Measurements from ENCODE around the gene GFM1.

GFM1 gene

GRCh38 chr3:158701420-158702065 lies 57.2 kb downstream of the GFM1 start:
- H3K9me3 Mint-ChIP-seq (ENCODE audit: low read depth): no peaks in the 10 kb centered on the region
- peaks cover 14% of the 10 kb centered on the region for H3K36me3 Mint-ChIP-seq
- no peak overlapping the region for H3K4me3 Mint-ChIP-seq
- peaks cover 9% of the 10 kb centered on the region for H3K4me1 Mint-ChIP-seq (ENCODE audit: low read depth)
- no peaks in the 10 kb centered on the region for H3K27me3 Mint-ChIP-seq
- H3K27ac Mint-ChIP-seq: no peak overlapping the region

- Mint-ChIP-seq H3K27ac (no peak overlapping the region), H3K4me1 (ENCODE audit: low read depth) (peaks cover 9% of the 10 kb centered on the region), H3K27me3 (no peaks in the 10 kb centered on the region), H3K36me3 (peaks cover 20% of the 10 kb centered on the region), H3K9me3 (ENCODE audit: low read depth) (no peaks in the 10 kb centered on the region), H3K4me3 (no peak overlapping the region)
Observed at GRCh38 chr3:158702815-158703481, 58.6 kb downstream of the GFM1 start.

GRCh38 chr3:158703566-158703965 lies 59.2 kb downstream of the GFM1 start:
- no peak overlapping the region for H3K4me3 Mint-ChIP-seq
- peaks cover 24% of the 10 kb centered on the region for H3K36me3 Mint-ChIP-seq
- no peak overlapping the region for H3K27ac Mint-ChIP-seq
- no peaks in the 10 kb centered on the region for H3K27me3 Mint-ChIP-seq
- H3K4me1 Mint-ChIP-seq (ENCODE audit: low read depth): peaks cover 9% of the 10 kb centered on the region
- H3K9me3 Mint-ChIP-seq (ENCODE audit: low read depth): no peaks in the 10 kb centered on the region

- no peaks in the 10 kb centered on the region for H3K27me3 Mint-ChIP-seq
- peaks cover 35% of the 10 kb centered on the region for H3K36me3 Mint-ChIP-seq
Observed at GRCh38 chr3:158709666-158710083, 65.3 kb downstream of the GFM1 start.

GRCh38 chr3:158710601-158711000 lies 66.3 kb downstream of the GFM1 start:
- H3K9me3 Mint-ChIP-seq (ENCODE audit: low read depth): no peaks in the 10 kb centered on the region
- no peak overlapping the region for H3K27ac Mint-ChIP-seq
- H3K27me3 Mint-ChIP-seq: no peaks in the 10 kb centered on the region
- peaks cover 6% of the 10 kb centered on the region for H3K4me1 Mint-ChIP-seq (ENCODE audit: low read depth)
- peaks cover 35% of the 10 kb centered on the region for H3K36me3 Mint-ChIP-seq
- no peak overlapping the region for H3K4me3 Mint-ChIP-seq

More at GRCh38 chr3:158709666-158710083, 65.3 kb downstream of the GFM1 start:
- no peak overlapping the region for H3K27ac Mint-ChIP-seq
- peaks cover 6% of the 10 kb centered on the region for H3K4me1 Mint-ChIP-seq (ENCODE audit: low read depth)
- H3K9me3 Mint-ChIP-seq (ENCODE audit: low read depth): no peaks in the 10 kb centered on the region
- H3K4me3 Mint-ChIP-seq: no peak overlapping the region

GRCh38 chr3:158711886-158712285 lies 67.6 kb downstream of the GFM1 start:
- Mint-ChIP-seq H3K4me1 (ENCODE audit: low read depth) (peaks cover 6% of the 10 kb centered on the region), H3K27me3 (no peaks in the 10 kb centered on the region), H3K9me3 (ENCODE audit: low read depth) (no peaks in the 10 kb centered on the region), H3K4me3 (no peak overlapping the region), H3K27ac (no peak overlapping the region), H3K36me3 (peaks cover 31% of the 10 kb centered on the region)

GRCh38 chr3:158712443-158712842 lies 68.1 kb downstream of the GFM1 start:
- Mint-ChIP-seq H3K36me3 (peaks cover 27% of the 10 kb centered on the region), H3K4me1 (ENCODE audit: low read depth) (peaks cover 6% of the 10 kb centered on the region), H3K9me3 (ENCODE audit: low read depth) (no peaks in the 10 kb centered on the region), H3K27me3 (no peaks in the 10 kb centered on the region), H3K4me3 (no peak overlapping the region), H3K27ac (no peak overlapping the region)

GRCh38 chr3:158713094-158713499 lies 68.8 kb downstream of the GFM1 start:
- Mint-ChIP-seq H3K9me3 (ENCODE audit: low read depth) (no peaks in the 10 kb centered on the region), H3K4me3 (no peak overlapping the region), H3K27me3 (no peaks in the 10 kb centered on the region), H3K36me3 (peaks cover 26% of the 10 kb centered on the region), H3K4me1 (ENCODE audit: low read depth) (peaks cover 6% of the 10 kb centered on the region), H3K27ac (no peak overlapping the region)

- no peaks in the 10 kb centered on the region for H3K27me3 Mint-ChIP-seq
Observed at GRCh38 chr3:158717576-158717975, 73.2 kb downstream of the GFM1 start.

GRCh38 chr3:158718490-158719170 lies 74.3 kb downstream of the GFM1 start:
- no peak overlapping the region for H3K4me3 Mint-ChIP-seq
- peaks cover 5% of the 10 kb centered on the region for H3K36me3 Mint-ChIP-seq
- H3K4me1 Mint-ChIP-seq (ENCODE audit: low read depth): peaks cover 28% of the 10 kb centered on the region
- H3K9me3 Mint-ChIP-seq (ENCODE audit: low read depth): no peaks in the 10 kb centered on the region
- no peaks in the 10 kb centered on the region for H3K27me3 Mint-ChIP-seq
- H3K27ac Mint-ChIP-seq: no peak overlapping the region

More at GRCh38 chr3:158717576-158717975, 73.2 kb downstream of the GFM1 start:
- no peak overlapping the region for H3K4me3 Mint-ChIP-seq
- no peaks in the 10 kb centered on the region for H3K9me3 Mint-ChIP-seq (ENCODE audit: low read depth)
- no peak overlapping the region for H3K27ac Mint-ChIP-seq
- H3K4me1 Mint-ChIP-seq (ENCODE audit: low read depth): peaks cover 26% of the 10 kb centered on the region
- H3K36me3 Mint-ChIP-seq: peaks cover 11% of the 10 kb centered on the region

- Mint-ChIP-seq H3K4me1 (ENCODE audit: low read depth) (peaks cover 32% of the 10 kb centered on the region), H3K4me3 (no peak overlapping the region), H3K27ac (no peak overlapping the region), H3K9me3 (ENCODE audit: low read depth) (no peaks in the 10 kb centered on the region), H3K36me3 (no peaks in the 10 kb centered on the region), H3K27me3 (no peaks in the 10 kb centered on the region)
Observed at GRCh38 chr3:158722108-158722507, 77.8 kb downstream of the GFM1 start.

GRCh38 chr3:158723991-158724390 lies 79.7 kb downstream of the GFM1 start:
- H3K9me3 Mint-ChIP-seq (ENCODE audit: low read depth): no peaks in the 10 kb centered on the region
- no peak overlapping the region for H3K4me3 Mint-ChIP-seq
- H3K27me3 Mint-ChIP-seq: no peaks in the 10 kb centered on the region
- H3K27ac Mint-ChIP-seq: no peak overlapping the region
- H3K4me1 Mint-ChIP-seq (ENCODE audit: low read depth): peaks cover 42% of the 10 kb centered on the region
- no peaks in the 10 kb centered on the region for H3K36me3 Mint-ChIP-seq

GRCh38 chr3:158725348-158726011 lies 81.2 kb downstream of the GFM1 start:
- Mint-ChIP-seq H3K36me3 (no peaks in the 10 kb centered on the region), H3K4me1 (ENCODE audit: low read depth) (peaks cover 38% of the 10 kb centered on the region), H3K4me3 (no peak overlapping the region), H3K27ac (peak overlapping the region; percentile 35), H3K27me3 (peaks cover 2% of the 10 kb centered on the region), H3K9me3 (ENCODE audit: low read depth) (no peaks in the 10 kb centered on the region)

GRCh38 chr3:158727206-158728060 lies 83.1 kb downstream of the GFM1 start:
- H3K27me3 Mint-ChIP-seq: peaks cover 2% of the 10 kb centered on the region
- H3K4me1 Mint-ChIP-seq (ENCODE audit: low read depth): peaks cover 28% of the 10 kb centered on the region
- no peaks in the 10 kb centered on the region for H3K9me3 Mint-ChIP-seq (ENCODE audit: low read depth)
- H3K36me3 Mint-ChIP-seq: no peaks in the 10 kb centered on the region
- H3K27ac Mint-ChIP-seq: peak overlapping the region; percentile 81
- H3K4me3 Mint-ChIP-seq: peak overlapping the region; percentile 51
